CD14-positive monocyte (primary cell): Measurements from ENCODE around the gene SLC25A42. TPM values are rescaled to one million over a fixed set of nuclear protein-coding genes. Genes with fewer than 3 reads are reported as not detected.

Source experiments
- DNase-seq, 3 donors: peaks; one replicate each; pipeline ENCODE4 v3.0.0-alpha.2; 2011 to 2022
- H2AFZ ChIP-seq: 2 replicates; pipeline ENCODE4 v1.6.0; 2012; ENCODE audit warnings: mild to moderate bottlenecking, low read depth, low read length, inconsistent platforms; ENCODE audit not compliant: insufficient read depth, poor library complexity, severe bottlenecking
- H3K27ac ChIP-seq, 2 donors: 1 replicate in 1 of 2; 2 replicates in 1 of 2; pipeline ENCODE4 v1.5.1; 2012 to 2013; ENCODE audit warnings: low read length in 2 of 2, control low read depth in 1 of 2, inconsistent platforms in 1 of 2, low read depth in 1 of 2, mild to moderate bottlenecking in 1 of 2
- H3K27me3 ChIP-seq, 2 donors: one replicate each; pipeline versions ENCODE4 v1.6.0 to v1.6.1; 2011 to 2013; ENCODE audit warnings: low read length in 2 of 2; ENCODE audit not compliant: control insufficient read depth in 2 of 2, insufficient read depth in 2 of 2
- H3K36me3 ChIP-seq, 2 donors: replicated peaks in 1 of 2; 1 replicate in 1 of 2; 2 replicates in 1 of 2; pipeline versions ENCODE4 v1.5.1 to v1.6.1; 2012 to 2013; ENCODE audit warnings: low read length in 2 of 2, control low read depth in 1 of 2, inconsistent platforms in 1 of 2, mild to moderate bottlenecking in 1 of 2; ENCODE audit not compliant: insufficient read depth in 2 of 2, control insufficient read depth in 1 of 2
- H3K4me1 ChIP-seq, 2 donors: 1 replicate in 1 of 2; 2 replicates in 1 of 2; pipeline versions ENCODE4 v1.5.1 to v1.6.1; 2012 to 2013; ENCODE audit warnings: low read length in 2 of 2, control low read depth in 1 of 2, inconsistent platforms in 1 of 2, mild to moderate bottlenecking in 1 of 2, moderate library complexity in 1 of 2; ENCODE audit not compliant: insufficient read depth in 2 of 2, control insufficient read depth in 1 of 2
- H3K4me2 ChIP-seq: replicated peaks from 2 replicates; pipeline ENCODE3; 2012; ENCODE audit warnings: low read length, moderate library complexity, mild to moderate bottlenecking; ENCODE audit not compliant: poor library complexity, severe bottlenecking; ENCODE audit errors: extremely low read depth
- H3K4me3 ChIP-seq, 3 experiments: fragments of 200-600 bp in 1 of 3; sonication (generic) in 1 of 3; replicated peaks in 1 of 3; 1 replicate in 2 of 3; 2 replicates in 1 of 3; pipeline ENCODE4 v1.5.1; 2011 to 2013; ENCODE audit warnings: low read length in 3 of 3, mild to moderate bottlenecking in 3 of 3, control low read depth in 2 of 3, low read depth in 2 of 3, inconsistent platforms in 1 of 3, moderate library complexity in 1 of 3
- H3K79me2 ChIP-seq: 2 replicates; pipeline ENCODE4 v1.6.0; 2012; ENCODE audit warnings: mild to moderate bottlenecking, control low read depth, inconsistent platforms, low read length, moderate library complexity; ENCODE audit not compliant: insufficient read depth
- H3K9ac ChIP-seq: 2 replicates; pipeline ENCODE4 v1.6.0; 2017; ENCODE audit warnings: low read length, mild to moderate bottlenecking; ENCODE audit not compliant: insufficient read depth, poor library complexity, severe bottlenecking
- H3K9me3 ChIP-seq, 2 donors: replicated peaks in 1 of 2; 1 replicate in 1 of 2; 2 replicates in 1 of 2; pipeline versions ENCODE4 v1.5.1 to v1.6.1; 2012 to 2013; ENCODE audit warnings: low read length in 2 of 2, control low read depth in 1 of 2; ENCODE audit not compliant: control insufficient read depth in 1 of 2, insufficient read depth in 1 of 2
- H4K20me1 ChIP-seq: 2 replicates; pipeline ENCODE4 v1.6.0; 2012; ENCODE audit warnings: mild to moderate bottlenecking, low read length, control low read depth, moderate library complexity; ENCODE audit not compliant: insufficient read depth
- H3K27ac Mint-ChIP-seq, 7 donors: one replicate each; pipeline ENCODE4 v1.8.0; 2020; ENCODE audit warnings: mild to moderate bottlenecking in 7 of 7, mixed read lengths in 7 of 7, moderate library complexity in 6 of 7, inconsistent platforms in 2 of 7
- H3K27me3 Mint-ChIP-seq, 3 donors: one replicate each; pipeline ENCODE4 v1.8.0; 2021 to 2022; ENCODE audit warnings: low read depth in 3 of 3, mild to moderate bottlenecking in 3 of 3, mixed read lengths in 3 of 3, moderate library complexity in 3 of 3, inconsistent platforms in 1 of 3
- H3K36me3 Mint-ChIP-seq, 2 donors: one replicate each; pipeline ENCODE4 v1.8.0; 2020; ENCODE audit warnings: mixed read lengths in 2 of 2, inconsistent platforms in 1 of 2, mild to moderate bottlenecking in 1 of 2
- H3K4me1 Mint-ChIP-seq: one replicate; pipeline ENCODE4 v1.8.0; 2020; ENCODE audit warnings: mild to moderate bottlenecking, mixed read lengths
- H3K4me3 Mint-ChIP-seq, 2 donors: one replicate each; pipeline ENCODE4 v1.8.0; 2020; ENCODE audit warnings: mild to moderate bottlenecking in 2 of 2, mixed read lengths in 2 of 2, moderate library complexity in 1 of 2
- H3K9me3 Mint-ChIP-seq, 7 donors: one replicate each; pipeline ENCODE4 v1.8.0; 2020 to 2022; ENCODE audit warnings: mixed read lengths in 7 of 7, mild to moderate bottlenecking in 6 of 7, moderate library complexity in 6 of 7, inconsistent platforms in 2 of 7
- CTCF ChIP-seq: fragments of 200-600 bp; IDR thresholded peaks from one replicate; pipeline ENCODE4 v1.8.0; 2022; ENCODE audit warnings: antibody characterized with exemption, mild to moderate bottlenecking
- WGBS: methylation state at CpG from one replicate; pipeline ENCODE4 v1.1.5; 2013; ENCODE audit warnings: missing lambda C conversion rate; ENCODE audit not compliant: insufficient coverage; 5-methylcytosine and 5-hydroxymethylcytosine counted together
- intact Hi-C, 2 donors: fragments of 100-400 bp; cut with micrococcal nuclease; formaldehyde crosslinking; loops; one replicate each; pipeline versions ENCODE4 v1.15.0 to v1.15.1; 2023
- polyA plus RNA-seq, 3 donors: library from polyadenylated mRNA; depleted of rRNA in 1 of 3; unstranded in 2 of 3; stranded (reverse) in 1 of 3; fragments of 300-500 nt in 2 of 3; fragments of >200 nt in 1 of 3; fragmentation: Illumina TruSeq in 2 of 3; gene quantifications; 1 replicate in 2 of 3; 2 replicates in 1 of 3; pipeline ENCODE4 v1.2.3, GENCODE V29; 2012 to 2021

SLC25A42 gene
- polyA plus RNA-seq, 3 donors = 0.68 to 3.1 (median 1.1) TPM

- WGBS = 100% methylated on average over 4 of the region's 10 CpGs
- Histone ChIP-seq H3K27ac (no peak overlapping the region), H4K20me1 (no peaks in the 10 kb centered on the region), H3K9ac (no peak overlapping the region), H3K79me2 (no peaks in the 10 kb centered on the region), H3K9me3 (no peaks in the 10 kb centered on the region), H3K4me3 (no peak overlapping the region), H2AFZ (no peak overlapping the region), H3K27me3 (no peaks in the 10 kb centered on the region), H3K4me1 (no peaks in the 10 kb centered on the region), H3K36me3 (peaks cover 0 to 7% of the 10 kb centered on the region in 2 donors), H3K4me2 (no peak overlapping the region)
- Mint-ChIP-seq H3K27ac (no peak overlapping the region), H3K4me1 (no peaks in the 10 kb centered on the region), H3K9me3 (peaks cover 0 to 8% (median 0%) of the 10 kb centered on the region in 7 donors), H3K4me3 (no peak overlapping the region), H3K27me3 (peaks cover 0 to 1% (median 0%) of the 10 kb centered on the region in 3 donors), H3K36me3 (peaks cover 14 to 18% of the 10 kb centered on the region in 2 donors)
- no peak for TF ChIP-seq CTCF
- intact Hi-C loops = no loop called here
- DNase-seq = no peak
Measured at GRCh38 chr19:19155495-19156219, 91.9 kb downstream of the SLC25A42 start.

GRCh38 chr19:19157808-19158207 is 94.0 kb downstream of the SLC25A42 start:
- TF ChIP-seq CTCF = no peak
- peaks cover 0 to 4% of the 10 kb centered on the region in 2 donors for H3K9me3 ChIP-seq
- Mint-ChIP-seq H3K4me1 (no peaks in the 10 kb centered on the region), H3K4me3 (no peak overlapping the region), H3K9me3 (peaks cover 0 to 8% (median 0%) of the 10 kb centered on the region in 7 donors), H3K27ac (no peak overlapping the region), H3K27me3 (peaks cover 0 to 2% (median 1%) of the 10 kb centered on the region in 3 donors), H3K36me3 (peaks cover 14 to 18% of the 10 kb centered on the region in 2 donors)
- H3K4me2 ChIP-seq = no peak overlapping the region
- H3K79me2 ChIP-seq = no peaks in the 10 kb centered on the region
- no peaks in the 10 kb centered on the region for H3K4me1 ChIP-seq
- no CpG with 5 or more reads among the region's 6 CpGs for WGBS
- peaks cover 0 to 7% of the 10 kb centered on the region in 2 donors for H3K36me3 ChIP-seq
- H3K4me3 ChIP-seq = no peak overlapping the region
- no peaks in the 10 kb centered on the region for H3K27me3 ChIP-seq
- H3K9ac ChIP-seq = no peak overlapping the region
- H2AFZ ChIP-seq = no peak overlapping the region
- no peaks in the 10 kb centered on the region for H4K20me1 ChIP-seq
- no peak for DNase-seq
- H3K27ac ChIP-seq = no peak overlapping the region
- intact Hi-C loops = no loop called here
